ENCODE results near the gene C10orf88.

- no peak for TF ChIP-seq CTCF (IDR thresholded peaks at IDR 0.05 in 4 of 5, conservative IDR thresholded peaks at IDR 0.05 in 1 of 5)
- no peak for TF ChIP-seq POLR2A (IDR thresholded peaks at IDR 0.05)
Measured at GRCh38 chr10:122931088-122931906, 22.7 kb downstream of the C10orf88 start.

All from gastrocnemius medialis (tissue), 4 donors.